K562 (cell line): ENCODE measurements around the gene CHCHD6.

ENCODE experiments used
- CHD2 ChIP-seq: IDR thresholded peaks from 2 replicates; pipeline ENCODE4 v1.6.1; 2011; ENCODE audit warnings: low read depth, low read length
- KLF10 ChIP-seq: fragments of 250-450 bp; sonication (Bioruptor Pico); IDR thresholded peaks from 2 replicates; pipeline ENCODE4 v1.6.1; 2021; ENCODE audit warnings: matching md5 sums
- MYC ChIP-seq, 2 experiments: fragments of 250-450 bp in 1 of 2; sonication (Bioruptor Pico) in 1 of 2; IDR thresholded peaks; 2 replicates each; pipeline versions ENCODE4 v1.5.1 to v1.6.1; 2012 to 2021; ENCODE audit warnings: low read depth in 2 of 2, borderline replicate concordance in 1 of 2, improper control_type of control experiment in 1 of 2, low read length in 1 of 2, mild to moderate bottlenecking in 1 of 2, moderate library complexity in 1 of 2
- PML ChIP-seq: IDR thresholded peaks from 2 replicates; pipeline ENCODE4 v1.6.1; 2012; ENCODE audit warnings: low read length, inconsistent platforms
- POLR2AphosphoS2 ChIP-seq: IDR thresholded peaks from 2 replicates; pipeline ENCODE4 v1.6.1; 2012; ENCODE audit warnings: low read length, improper control_type of control experiment
- RNF2 ChIP-seq: sonication (generic); IDR thresholded peaks from 2 replicates; pipeline ENCODE4 v1.6.1; 2016
- STAT5B ChIP-seq: fragments of 250-450 bp; sonication (Bioruptor Pico); IDR thresholded peaks from 2 replicates; pipeline ENCODE4 v1.8.0; 2021; ENCODE audit warnings: mild to moderate bottlenecking, inconsistent platforms
- TARDBP ChIP-seq: fragments of 450-650 bp; IDR thresholded peaks from 2 replicates; pipeline ENCODE4 v1.6.1; 2016
- TF ChIP-seq, protein P1 (sequence below), 3 experiments: IDR thresholded peaks in 2 of 3; conservative IDR thresholded peaks in 1 of 3; 2 replicates each; pipeline ENCODE4 v1.5.1; 2011 to 2012; ENCODE audit warnings: low read length in 3 of 3, mild to moderate bottlenecking in 3 of 3, control low read depth in 2 of 3, improper control_type of control experiment in 1 of 3, inconsistent platforms in 1 of 3, low read depth in 1 of 3, mixed read lengths in 1 of 3, moderate library complexity in 1 of 3; ENCODE audit not compliant: insufficient read depth in 2 of 3

DNA sequence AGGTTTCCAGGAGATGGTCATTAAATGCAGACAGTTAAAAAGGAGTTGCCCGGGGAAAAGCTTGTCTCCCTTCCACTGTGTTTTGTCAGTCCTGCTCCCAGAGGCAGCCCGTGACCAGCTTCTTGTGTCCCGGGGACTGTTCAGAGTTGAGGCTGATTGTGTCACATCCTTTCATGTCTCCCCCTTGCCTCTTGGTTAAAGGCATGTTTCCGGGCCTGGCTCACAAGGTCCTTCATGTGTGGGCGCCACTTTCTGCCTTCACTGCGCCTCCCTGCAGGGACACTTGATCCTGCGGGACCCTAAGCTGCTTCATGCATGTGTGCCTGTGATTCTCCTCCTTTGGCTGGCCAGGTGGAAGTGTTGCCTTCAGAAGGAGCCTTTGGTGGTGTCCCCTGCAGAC lies 9.2 kb downstream of the CHCHD6 start:
- TF ChIP-seq POLR2AphosphoS2 (no peak), PML (no peak), RNF2 (no peak), MYC (IDR thresholded peaks at IDR 0.05; ENCODE audit: low read depth, low read length) (no peak), MYC (CRISPR knock-in tag; IDR thresholded peaks at IDR 0.05; ENCODE audit: borderline replicate concordance, low read depth) (no peak), KLF10 (CRISPR knock-in tag) (no peak), TARDBP (no peak), CHD2 (no peak), STAT5B (CRISPR knock-in tag) (no peak)
- TF ChIP-seq, protein P1, sequence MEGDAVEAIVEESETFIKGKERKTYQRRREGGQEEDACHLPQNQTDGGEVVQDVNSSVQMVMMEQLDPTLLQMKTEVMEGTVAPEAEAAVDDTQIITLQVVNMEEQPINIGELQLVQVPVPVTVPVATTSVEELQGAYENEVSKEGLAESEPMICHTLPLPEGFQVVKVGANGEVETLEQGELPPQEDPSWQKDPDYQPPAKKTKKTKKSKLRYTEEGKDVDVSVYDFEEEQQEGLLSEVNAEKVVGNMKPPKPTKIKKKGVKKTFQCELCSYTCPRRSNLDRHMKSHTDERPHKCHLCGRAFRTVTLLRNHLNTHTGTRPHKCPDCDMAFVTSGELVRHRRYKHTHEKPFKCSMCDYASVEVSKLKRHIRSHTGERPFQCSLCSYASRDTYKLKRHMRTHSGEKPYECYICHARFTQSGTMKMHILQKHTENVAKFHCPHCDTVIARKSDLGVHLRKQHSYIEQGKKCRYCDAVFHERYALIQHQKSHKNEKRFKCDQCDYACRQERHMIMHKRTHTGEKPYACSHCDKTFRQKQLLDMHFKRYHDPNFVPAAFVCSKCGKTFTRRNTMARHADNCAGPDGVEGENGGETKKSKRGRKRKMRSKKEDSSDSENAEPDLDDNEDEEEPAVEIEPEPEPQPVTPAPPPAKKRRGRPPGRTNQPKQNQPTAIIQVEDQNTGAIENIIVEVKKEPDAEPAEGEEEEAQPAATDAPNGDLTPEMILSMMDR (IDR thresholded peaks at IDR 0.05 in 2 of 3, conservative IDR thresholded peaks at IDR 0.05 in 1 of 3; ENCODE audit: insufficient read depth in 2 of 3, low read depth in 1 of 3, low read length in 3 of 3) = no peak
